H1 (cell line): ENCODE measurements around the gene OR2A25.

Source experiments
- CREB1 ChIP-seq: IDR thresholded peaks from 2 replicates; pipeline ENCODE4 v1.6.1; 2012; ENCODE audit warnings: inconsistent platforms
- CTCF ChIP-seq, 3 experiments: IDR thresholded peaks; 1 replicate in 2 of 3; 2 replicates in 1 of 3; pipeline versions ENCODE4 v1.5.1 to v1.6.1; 2011; ENCODE audit warnings: low read length in 3 of 3, mild to moderate bottlenecking in 3 of 3, inconsistent platforms in 2 of 3, low read depth in 1 of 3, moderate library complexity in 1 of 3; ENCODE audit not compliant: insufficient read depth in 1 of 3; ENCODE audit errors: control extremely low read depth in 1 of 3
- EP300 ChIP-seq, 2 experiments: IDR thresholded peaks; 1 replicate in 1 of 2; 2 replicates in 1 of 2; pipeline ENCODE4 v1.6.1; 2011 to 2012; ENCODE audit warnings: low read depth in 2 of 2, low read length in 2 of 2, mild to moderate bottlenecking in 2 of 2, borderline replicate concordance in 1 of 2, inconsistent platforms in 1 of 2, moderate library complexity in 1 of 2
- FOSL1 ChIP-seq: IDR thresholded peaks from 2 replicates; pipeline ENCODE4 v1.6.1; 2011; ENCODE audit warnings: mild to moderate bottlenecking, low read depth, low read length, moderate library complexity; ENCODE audit not compliant: insufficient read depth
- HDAC2 ChIP-seq, 2 experiments: fragments of 300-600 bp in 1 of 2; sonication (generic) in 1 of 2; IDR thresholded peaks; 2 replicates each; pipeline ENCODE4 v1.6.1; 2011 to 2012; ENCODE audit warnings: low read depth in 2 of 2, low read length in 2 of 2, mild to moderate bottlenecking in 2 of 2, moderate library complexity in 2 of 2, borderline replicate concordance in 1 of 2, inconsistent platforms in 1 of 2
- MAFK ChIP-seq: IDR thresholded peaks from 2 replicates; pipeline ENCODE4 v1.6.1; 2012; ENCODE audit warnings: low read depth, mild to moderate bottlenecking, improper control_type of control experiment, low read length
- POLR2A ChIP-seq, 2 experiments: IDR thresholded peaks; 1 replicate in 1 of 2; 2 replicates in 1 of 2; pipeline ENCODE4 v1.6.1; 2011; ENCODE audit warnings: low read depth in 2 of 2, low read length in 2 of 2, mild to moderate bottlenecking in 2 of 2; ENCODE audit errors: control extremely low read depth in 1 of 2
- RBBP5 ChIP-seq: IDR thresholded peaks from 2 replicates; pipeline ENCODE4 v1.7.1; 2012; ENCODE audit warnings: low read depth, mild to moderate bottlenecking, inconsistent platforms, low read length, moderate library complexity, borderline replicate concordance
- RNF2 ChIP-seq: fragments of 200-900, 300-1000 bp; sonication (generic); IDR thresholded peaks from 2 replicates; pipeline ENCODE4 v1.7.1; 2016; ENCODE audit warnings: borderline replicate concordance, low read depth, mild to moderate bottlenecking, antibody characterized with exemption, low read length; ENCODE audit not compliant: poor library complexity, severe bottlenecking; ENCODE audit errors: missing control alignments

- TF ChIP-seq MAFK, result no peak
- no peak for TF ChIP-seq POLR2A (IDR thresholded peaks at IDR 0.05; ENCODE audit: control extremely low read depth in 1 of 2, low read depth in 2 of 2, low read length in 2 of 2)
- TF ChIP-seq RBBP5, result no peak
- no peak for TF ChIP-seq EP300 (IDR thresholded peaks at IDR 0.05; ENCODE audit: borderline replicate concordance in 1 of 2, low read depth in 2 of 2, low read length in 2 of 2)
- no peak for TF ChIP-seq FOSL1
- no peak for TF ChIP-seq HDAC2 (IDR thresholded peaks at IDR 0.05; ENCODE audit: borderline replicate concordance in 1 of 2, low read depth in 2 of 2, low read length in 2 of 2)
- no peak for TF ChIP-seq RNF2
- TF ChIP-seq CTCF (IDR thresholded peaks at IDR 0.05; ENCODE audit: control extremely low read depth in 1 of 3, insufficient read depth in 1 of 3, low read depth in 1 of 3, low read length in 3 of 3), result no peak
- TF ChIP-seq CREB1, result no peak
These were observed 21.1 kb downstream of the OR2A25 start for GRCh38 chr7:144090667-144091066.
